ENCODE data around the gene BLMH. TPM values are rescaled to one million over a fixed set of nuclear protein-coding genes. Genes with fewer than 3 reads are reported as not detected.

Gene BLMH
- total RNA-seq, 1 experiment from 2014 or later, result 51.2 TPM

DNA sequence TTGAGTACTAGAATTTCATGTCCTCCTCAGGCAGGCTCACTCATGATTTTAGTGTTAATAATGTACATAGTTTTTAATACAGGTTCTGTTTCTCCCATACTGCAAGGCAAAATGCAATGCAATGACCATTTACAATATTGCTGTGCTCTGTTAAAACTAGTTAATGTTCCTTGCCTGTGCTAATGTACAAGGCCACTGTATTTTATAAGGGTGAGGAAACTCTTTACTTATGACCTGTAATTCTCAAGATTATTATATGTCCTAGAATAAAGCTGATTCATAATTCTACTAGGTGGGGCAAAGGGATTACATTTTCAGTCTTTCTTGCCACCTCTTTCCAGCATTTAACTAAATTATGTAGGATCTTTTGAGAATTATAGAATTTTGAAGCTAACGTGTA lies 22.7 kb upstream of the BLMH start:
- no peaks in the 10 kb centered on the region for H3K79me2 ChIP-seq (ENCODE audit: insufficient read depth, low read length)
- ATAC-seq (no peak), DNase-seq (ENCODE audit: low read depth, low spot score) (no peak)
- H3K4me1 ChIP-seq (ENCODE audit: control insufficient read depth in 1 of 2, insufficient read depth in 2 of 2, low read length in 2 of 2), result no peaks in the 10 kb centered on the region
- TF ChIP-seq, protein P1, sequence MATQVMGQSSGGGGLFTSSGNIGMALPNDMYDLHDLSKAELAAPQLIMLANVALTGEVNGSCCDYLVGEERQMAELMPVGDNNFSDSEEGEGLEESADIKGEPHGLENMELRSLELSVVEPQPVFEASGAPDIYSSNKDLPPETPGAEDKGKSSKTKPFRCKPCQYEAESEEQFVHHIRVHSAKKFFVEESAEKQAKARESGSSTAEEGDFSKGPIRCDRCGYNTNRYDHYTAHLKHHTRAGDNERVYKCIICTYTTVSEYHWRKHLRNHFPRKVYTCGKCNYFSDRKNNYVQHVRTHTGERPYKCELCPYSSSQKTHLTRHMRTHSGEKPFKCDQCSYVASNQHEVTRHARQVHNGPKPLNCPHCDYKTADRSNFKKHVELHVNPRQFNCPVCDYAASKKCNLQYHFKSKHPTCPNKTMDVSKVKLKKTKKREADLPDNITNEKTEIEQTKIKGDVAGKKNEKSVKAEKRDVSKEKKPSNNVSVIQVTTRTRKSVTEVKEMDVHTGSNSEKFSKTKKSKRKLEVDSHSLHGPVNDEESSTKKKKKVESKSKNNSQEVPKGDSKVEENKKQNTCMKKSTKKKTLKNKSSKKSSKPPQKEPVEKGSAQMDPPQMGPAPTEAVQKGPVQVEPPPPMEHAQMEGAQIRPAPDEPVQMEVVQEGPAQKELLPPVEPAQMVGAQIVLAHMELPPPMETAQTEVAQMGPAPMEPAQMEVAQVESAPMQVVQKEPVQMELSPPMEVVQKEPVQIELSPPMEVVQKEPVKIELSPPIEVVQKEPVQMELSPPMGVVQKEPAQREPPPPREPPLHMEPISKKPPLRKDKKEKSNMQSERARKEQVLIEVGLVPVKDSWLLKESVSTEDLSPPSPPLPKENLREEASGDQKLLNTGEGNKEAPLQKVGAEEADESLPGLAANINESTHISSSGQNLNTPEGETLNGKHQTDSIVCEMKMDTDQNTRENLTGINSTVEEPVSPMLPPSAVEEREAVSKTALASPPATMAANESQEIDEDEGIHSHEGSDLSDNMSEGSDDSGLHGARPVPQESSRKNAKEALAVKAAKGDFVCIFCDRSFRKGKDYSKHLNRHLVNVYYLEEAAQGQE (IDR thresholded peaks at IDR 0.05; ENCODE audit: low read depth), result no peak
- TF ChIP-seq SRF (IDR thresholded peaks at IDR 0.05; ENCODE audit: low read depth) (no peak), ZNF274 (IDR thresholded peaks at IDR 0.05; ENCODE audit: low read depth, low read length) (no peak), SP1 (IDR thresholded peaks at IDR 0.05; ENCODE audit: low read depth) (no peak), EZH2phosphoT487 (IDR thresholded peaks at IDR 0.05; ENCODE audit: borderline replicate concordance) (no peak), POLR2A (IDR thresholded peaks at IDR 0.05; ENCODE audit: borderline replicate concordance, extremely low read depth, insufficient read depth, insufficient read length) (no peak), TCF7L2 (IDR thresholded peaks at IDR 0.05; ENCODE audit: borderline replicate concordance, extremely low read depth, insufficient read depth, insufficient read length) (no peak), EZH2 (IDR thresholded peaks at IDR 0.05) (no peak)
- BruUV-seq (replicated peaks), result no TSS peak
- no peaks in the 10 kb centered on the region for H4K20me1 ChIP-seq (ENCODE audit: insufficient read depth)
- no peak overlapping the region for H3K4me3 ChIP-seq (replicated peaks in 1 of 2; ENCODE audit: low read depth in 1 of 2, low read length in 2 of 2)
- H3K9me2 ChIP-seq (ENCODE audit: insufficient read depth), result no peaks in the 10 kb centered on the region
- ChIA-PET CTCF (no interaction called here), RAD21 (ENCODE audit: low non-redundant PET in 1 of 2, low total read pairs in 2 of 2, uncharacterized antibody in 2 of 2, unreplicated experiment in 2 of 2) (no interaction called here), POLR2A (no interaction called here)
- no peaks in the 10 kb centered on the region for H3K9me3 ChIP-seq (ENCODE audit: control insufficient read depth in 1 of 2, insufficient read depth in 1 of 2, low read depth in 1 of 2, low read length in 2 of 2)
- H3K9ac ChIP-seq (ENCODE audit: low read length), result no peak overlapping the region
- no peak overlapping the region for H3K27ac ChIP-seq (ENCODE audit: low read depth, low read length)
- no peaks in the 10 kb centered on the region for H3K36me3 ChIP-seq (ENCODE audit: control insufficient read depth in 1 of 2, insufficient read depth in 2 of 2, low read length in 2 of 2)
- no peak overlapping the region for H3K4me2 ChIP-seq (ENCODE audit: low read length)
- peaks cover 6% of the 10 kb centered on the region; the same call in 1 of the 2 replicates for H3K27me3 ChIP-seq (ENCODE audit: insufficient read depth, low read length)
- intact Hi-C loops (cut with micrococcal nuclease), result no loop called here
- no peak overlapping the region for H2AFZ ChIP-seq (ENCODE audit: low read depth, low read length, poor library complexity, severe bottlenecking)
